ENCODE measurements around the gene CPE.

GRCh38 chr4:165361810-165362209, 17.0 kb upstream of the CPE start:
- no peak for TF ChIP-seq CTCF (IDR thresholded peaks at IDR 0.05)
- TF ChIP-seq POLR2A (IDR thresholded peaks at IDR 0.05) = no peak
